ENCODE results near the gene EEF1A2.

GRCh38 chr20:63471717-63471980 lies 27.2 kb downstream of the EEF1A2 start:
- TF ChIP-seq CTCF (IDR thresholded peaks at IDR 0.05) (no peak), POLR2A (IDR thresholded peaks at IDR 0.05) (no peak), POLR2AphosphoS5 (IDR thresholded peaks at IDR 0.05) (no peak)

All from transverse colon (tissue), 4 donors.